ELF-1 (cell line): ENCODE measurements around the gene MUC12.
A peak's percentile ranks its signal among the peaks of the same experiment; 100 is the strongest.
"Not testable (repeated sequence)": the region's sequence is repeated elsewhere in the genome, so short reads cannot be mapped to it uniquely, and the experiment has no call there.

Source experiments
- DNase-seq: peaks from one replicate; pipeline ENCODE4 v3.0.0-alpha.2; 2016; ENCODE audit warnings: low read depth, low spot score

MUC12 gene, protein sequence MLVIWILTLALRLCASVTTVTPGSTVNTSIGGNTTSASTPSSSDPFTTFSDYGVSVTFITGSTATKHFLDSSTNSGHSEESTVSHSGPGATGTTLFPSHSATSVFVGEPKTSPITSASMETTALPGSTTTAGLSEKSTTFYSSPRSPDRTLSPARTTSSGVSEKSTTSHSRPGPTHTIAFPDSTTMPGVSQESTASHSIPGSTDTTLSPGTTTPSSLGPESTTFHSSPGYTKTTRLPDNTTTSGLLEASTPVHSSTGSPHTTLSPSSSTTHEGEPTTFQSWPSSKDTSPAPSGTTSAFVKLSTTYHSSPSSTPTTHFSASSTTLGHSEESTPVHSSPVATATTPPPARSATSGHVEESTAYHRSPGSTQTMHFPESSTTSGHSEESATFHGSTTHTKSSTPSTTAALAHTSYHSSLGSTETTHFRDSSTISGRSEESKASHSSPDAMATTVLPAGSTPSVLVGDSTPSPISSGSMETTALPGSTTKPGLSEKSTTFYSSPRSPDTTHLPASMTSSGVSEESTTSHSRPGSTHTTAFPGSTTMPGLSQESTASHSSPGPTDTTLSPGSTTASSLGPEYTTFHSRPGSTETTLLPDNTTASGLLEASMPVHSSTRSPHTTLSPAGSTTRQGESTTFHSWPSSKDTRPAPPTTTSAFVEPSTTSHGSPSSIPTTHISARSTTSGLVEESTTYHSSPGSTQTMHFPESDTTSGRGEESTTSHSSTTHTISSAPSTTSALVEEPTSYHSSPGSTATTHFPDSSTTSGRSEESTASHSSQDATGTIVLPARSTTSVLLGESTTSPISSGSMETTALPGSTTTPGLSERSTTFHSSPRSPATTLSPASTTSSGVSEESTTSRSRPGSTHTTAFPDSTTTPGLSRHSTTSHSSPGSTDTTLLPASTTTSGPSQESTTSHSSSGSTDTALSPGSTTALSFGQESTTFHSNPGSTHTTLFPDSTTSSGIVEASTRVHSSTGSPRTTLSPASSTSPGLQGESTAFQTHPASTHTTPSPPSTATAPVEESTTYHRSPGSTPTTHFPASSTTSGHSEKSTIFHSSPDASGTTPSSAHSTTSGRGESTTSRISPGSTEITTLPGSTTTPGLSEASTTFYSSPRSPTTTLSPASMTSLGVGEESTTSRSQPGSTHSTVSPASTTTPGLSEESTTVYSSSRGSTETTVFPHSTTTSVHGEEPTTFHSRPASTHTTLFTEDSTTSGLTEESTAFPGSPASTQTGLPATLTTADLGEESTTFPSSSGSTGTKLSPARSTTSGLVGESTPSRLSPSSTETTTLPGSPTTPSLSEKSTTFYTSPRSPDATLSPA (N-terminal part only)

DNA sequence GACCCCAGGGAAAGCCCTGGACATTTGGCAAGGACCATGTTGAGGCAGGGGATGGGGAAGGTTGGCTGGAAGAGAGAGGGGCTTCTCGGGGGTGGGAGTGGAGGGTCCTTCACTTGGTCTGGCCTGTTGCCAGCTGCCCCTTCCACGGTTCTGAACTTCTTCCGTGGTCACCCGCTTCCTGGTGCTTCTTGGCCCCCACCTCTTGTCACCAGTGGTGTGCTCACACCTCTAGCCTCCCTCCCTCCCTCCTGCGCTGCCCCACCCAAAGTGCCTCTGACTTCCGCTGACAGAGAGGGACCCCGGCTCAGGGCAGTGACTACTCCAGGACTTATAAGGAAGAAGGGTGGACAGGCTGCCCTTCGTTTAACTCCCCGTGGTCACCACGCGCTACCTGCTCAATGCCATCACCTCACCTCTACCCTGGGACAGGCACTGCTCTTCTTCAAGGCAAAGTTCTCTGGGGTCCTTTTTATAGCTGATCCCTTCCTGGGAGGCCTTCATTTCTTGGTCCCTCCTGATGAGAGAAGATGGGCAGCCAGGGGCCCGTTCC lies at the start of gene MUC12:
TSS of gene MUC12 (plus strand) at position 500 of the 550 bp plus-strand sequence. CDS start 58 bp downstream, outside the sequence.
- DNase-seq, result no peak

DNA sequence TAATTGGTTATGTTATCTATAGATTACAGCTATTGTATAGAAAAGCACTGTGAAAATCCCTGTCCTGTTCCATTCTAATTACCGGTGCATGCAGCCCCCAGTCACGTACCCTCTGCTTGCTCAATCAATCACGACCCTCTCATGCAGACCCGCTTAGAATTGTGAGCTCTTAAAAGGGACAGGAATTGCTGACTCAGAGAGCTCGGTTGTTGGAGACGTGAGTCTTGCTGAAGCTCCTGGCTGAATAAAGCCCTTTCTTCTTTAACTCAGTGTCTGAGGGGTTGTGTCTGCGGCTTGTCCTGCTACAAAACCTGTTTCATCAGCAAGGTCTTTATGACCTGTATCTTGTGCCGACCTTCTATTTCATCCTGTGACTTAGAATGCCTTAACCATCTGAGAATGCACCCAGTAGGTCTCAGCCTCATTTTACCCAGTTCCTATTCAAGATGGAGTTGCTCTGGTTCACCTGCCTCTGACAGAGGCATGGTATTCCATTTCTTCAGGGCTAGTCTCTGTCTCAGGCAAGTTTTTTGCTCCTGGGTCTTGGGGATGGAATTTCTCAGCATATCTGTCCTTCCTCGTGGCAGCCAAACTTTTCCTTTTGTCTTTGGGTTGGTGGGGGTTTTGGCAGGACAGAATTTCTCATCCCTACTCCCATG lies 49.5 kb upstream of the MUC12 start:
- DNase-seq, result not testable (repeated sequence)

DNA sequence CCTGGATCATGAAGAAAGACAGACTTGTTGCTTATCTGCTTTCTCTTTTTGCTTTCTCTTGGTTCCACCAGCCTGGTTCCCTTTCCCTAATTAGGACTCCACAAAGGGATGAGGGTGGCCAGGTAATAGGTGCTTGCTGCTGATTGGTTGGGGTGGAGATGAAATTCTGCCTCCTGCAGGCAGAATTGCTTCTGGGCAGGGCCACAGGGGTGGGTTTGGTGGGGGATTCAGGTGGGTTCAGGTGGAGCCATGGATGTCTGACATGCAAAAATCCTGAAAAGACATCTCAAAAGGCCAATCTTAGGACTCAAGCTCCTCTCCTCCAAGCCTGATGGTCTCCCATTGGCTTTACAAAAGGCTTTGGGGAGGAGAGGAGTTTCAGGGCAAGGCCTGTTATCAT lies 48.3 kb upstream of the MUC12 start:
- no peak for DNase-seq

DNA sequence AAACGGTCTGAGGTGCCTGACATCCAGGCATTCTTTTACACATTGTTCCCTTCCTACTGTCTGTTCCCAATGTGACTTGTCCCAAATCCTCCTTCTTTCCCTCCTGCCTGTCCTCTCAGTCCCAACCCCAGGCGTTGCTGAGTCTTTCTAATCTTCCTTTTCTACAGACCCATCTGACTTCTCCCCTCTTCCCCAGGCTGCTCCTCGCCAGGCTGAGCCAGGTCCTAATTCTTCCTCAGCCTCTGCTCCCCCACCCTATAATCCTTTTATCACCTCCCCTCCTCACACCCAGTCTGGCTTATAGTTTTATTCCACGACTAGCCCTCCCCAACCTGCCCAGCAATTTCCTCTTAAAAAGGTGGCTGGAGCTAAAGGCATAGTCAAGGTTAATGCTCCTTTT lies 45.7 kb upstream of the MUC12 start:
- DNase-seq, result not testable (repeated sequence)

DNA sequence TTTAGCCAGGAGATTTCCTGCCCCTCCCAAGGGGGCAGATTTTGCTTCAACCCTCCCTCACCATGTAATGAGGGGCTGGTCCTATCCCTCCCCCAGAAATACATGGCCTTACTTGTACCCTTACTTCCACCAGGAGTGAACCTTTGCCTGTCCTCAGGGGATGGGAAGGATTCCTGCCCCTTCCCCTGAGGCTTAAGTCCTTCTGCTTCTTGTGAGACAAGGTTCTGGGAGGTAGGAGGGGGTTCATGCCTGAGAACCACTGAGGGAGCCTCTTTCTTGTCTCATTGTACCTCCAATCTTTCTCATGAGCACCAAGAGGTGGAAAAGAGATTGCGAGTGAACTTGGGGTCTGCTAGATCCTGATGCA lies 39.6 kb upstream of the MUC12 start:
- no peak for DNase-seq

DNA sequence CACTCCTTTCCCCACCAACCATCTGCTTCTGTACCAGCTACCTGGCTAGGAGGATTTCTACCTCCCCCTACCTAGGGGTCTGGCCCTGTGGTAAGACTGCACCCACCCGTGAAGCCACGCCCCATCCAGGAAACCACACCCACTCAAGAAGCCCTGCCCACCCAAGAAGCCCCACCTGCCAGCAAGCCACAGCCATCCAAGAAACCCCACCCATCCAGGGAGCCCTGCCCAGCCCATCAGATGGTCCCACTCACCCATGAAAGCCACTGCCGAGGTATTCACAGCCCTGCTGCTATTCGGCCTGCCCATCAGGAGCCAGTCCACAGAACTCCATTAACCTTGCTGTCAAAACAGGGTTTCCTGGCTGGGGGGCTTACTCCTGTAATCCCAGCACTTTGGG lies 35.6 kb upstream of the MUC12 start:
- DNase-seq, result no peak

DNA sequence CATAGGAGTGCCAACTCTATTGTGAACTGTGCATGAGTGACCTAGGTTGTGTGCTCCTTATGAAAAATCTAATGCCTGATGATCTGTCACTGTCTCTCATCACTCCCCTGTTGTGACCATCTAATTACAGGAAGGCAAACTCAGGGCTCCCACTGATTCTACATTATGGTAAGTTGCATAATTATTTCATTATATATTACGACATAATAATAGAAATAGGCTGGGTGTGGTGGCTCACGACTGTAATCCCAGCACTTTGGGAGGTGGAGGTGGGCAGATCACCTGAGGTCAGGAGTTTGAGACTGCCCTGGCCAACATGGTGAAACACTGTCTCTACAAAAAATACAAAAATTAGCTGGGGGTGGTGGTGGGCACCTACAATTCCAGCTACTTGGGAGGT lies 34.0 kb upstream of the MUC12 start:
- DNase-seq, result not testable (repeated sequence)

DNA sequence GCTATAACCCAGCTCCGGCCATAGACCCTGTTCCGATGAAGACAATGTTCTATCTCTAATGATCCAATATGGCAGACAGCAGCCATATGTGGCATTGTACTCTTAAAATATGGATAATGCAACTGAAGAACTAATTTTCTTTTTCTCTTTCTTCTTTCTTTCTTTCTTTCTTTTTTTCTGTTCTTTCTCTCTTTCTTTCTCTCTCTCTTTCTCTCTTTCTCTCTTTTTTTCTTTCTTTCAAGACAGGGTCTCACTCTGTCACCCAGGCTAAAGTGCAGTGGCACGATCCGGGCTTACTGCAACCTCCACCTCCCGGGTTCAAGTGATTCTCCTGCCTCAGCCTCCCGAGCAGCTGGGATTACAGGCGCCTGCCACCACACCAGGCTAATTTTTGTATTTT lies 33.2 kb upstream of the MUC12 start:
- DNase-seq, result not testable (repeated sequence)

DNA sequence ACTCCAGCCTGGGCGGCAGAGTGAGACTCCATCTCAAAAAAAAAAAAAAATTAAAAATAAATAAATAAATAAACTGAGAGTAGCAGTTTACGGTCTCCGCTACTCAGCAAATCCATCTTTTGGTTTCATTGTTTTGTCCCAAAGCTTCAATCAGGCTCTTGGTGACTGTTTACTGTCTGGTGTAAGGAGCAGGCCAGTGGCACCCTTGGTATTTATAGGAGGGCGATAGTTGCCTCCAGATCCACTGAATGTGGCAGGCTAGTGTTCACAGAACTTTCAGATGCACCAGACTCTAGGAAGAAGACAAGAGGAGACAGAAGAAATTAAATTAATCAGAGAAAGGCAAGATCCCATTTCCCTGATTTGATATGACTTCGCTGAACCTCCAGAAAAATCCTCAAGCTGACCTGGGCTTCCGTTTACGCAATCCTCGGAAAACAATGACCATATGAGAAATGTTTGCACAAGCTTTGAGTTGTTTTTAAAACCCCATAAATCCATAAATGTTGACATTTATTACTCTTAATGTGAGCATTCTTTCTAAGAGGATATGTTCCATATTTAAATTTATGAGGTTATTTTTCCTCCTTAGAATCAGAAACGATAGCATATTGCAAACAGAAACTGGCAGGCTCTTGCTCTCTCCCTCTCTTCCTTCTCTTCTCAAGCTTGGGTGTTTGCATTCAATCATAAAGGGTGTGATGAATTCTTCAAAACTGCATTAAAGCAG lies 27.2 kb upstream of the MUC12 start:
- DNase-seq, result no peak

DNA sequence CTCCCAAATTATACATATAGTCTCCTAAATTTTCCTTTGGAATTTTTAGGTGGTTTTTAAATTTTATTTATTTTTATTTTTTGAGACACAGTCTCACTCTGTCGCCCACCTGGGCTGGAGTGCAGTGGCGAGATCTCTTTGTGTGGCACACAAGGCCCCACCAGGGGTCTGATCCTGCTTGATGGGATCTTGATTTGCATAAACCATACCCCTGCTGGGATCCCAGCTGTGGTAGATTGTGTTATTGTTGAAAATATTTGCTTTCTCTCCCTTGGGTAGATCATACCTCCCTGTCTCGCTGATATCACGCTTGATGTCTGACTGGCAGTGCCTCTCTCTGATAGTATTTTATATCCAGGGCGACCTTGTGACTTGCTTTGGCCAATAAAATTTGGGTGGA lies 25.7 kb upstream of the MUC12 start:
- no peak for DNase-seq

DNA sequence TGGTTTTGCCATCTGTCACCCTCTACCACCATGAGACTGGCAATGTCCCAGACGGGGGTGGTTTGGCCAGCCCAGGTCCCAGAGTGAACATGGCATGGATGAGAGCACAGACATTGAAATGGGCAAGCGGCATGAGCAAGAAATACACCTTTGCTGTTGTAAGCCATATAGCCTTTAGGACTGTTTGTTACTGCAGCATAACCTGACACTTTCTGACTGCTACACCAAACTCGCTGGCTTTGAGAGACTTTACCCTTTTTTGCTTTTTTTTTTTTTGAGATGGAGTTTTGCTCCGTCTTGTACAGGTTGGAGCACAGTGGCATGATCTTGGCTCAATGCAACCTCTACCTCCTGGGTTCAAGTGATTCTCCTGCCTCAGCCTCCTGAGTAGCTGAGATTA lies 25.2 kb upstream of the MUC12 start:
- DNase-seq, result no peak

DNA sequence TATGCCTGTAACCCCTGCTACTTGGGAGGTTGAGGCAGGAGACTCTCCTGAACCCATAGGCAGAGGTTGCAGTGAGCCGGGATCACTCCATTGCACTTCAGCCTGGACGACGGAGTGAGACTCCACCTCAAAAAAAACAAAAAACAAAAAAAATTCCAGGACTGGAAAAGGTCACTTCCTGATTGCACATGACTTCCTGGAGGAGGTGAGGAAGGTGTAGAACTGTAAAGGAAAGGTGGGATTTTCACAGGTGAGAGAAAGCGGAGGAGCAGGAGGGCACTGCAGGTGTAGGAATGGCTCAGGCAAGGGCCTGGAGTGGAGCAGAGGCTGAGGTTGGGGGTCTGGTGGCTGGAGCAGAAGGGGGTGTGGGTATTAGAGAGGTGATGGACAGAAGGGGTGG lies 23.3 kb upstream of the MUC12 start:
- DNase-seq, result no peak

DNA sequence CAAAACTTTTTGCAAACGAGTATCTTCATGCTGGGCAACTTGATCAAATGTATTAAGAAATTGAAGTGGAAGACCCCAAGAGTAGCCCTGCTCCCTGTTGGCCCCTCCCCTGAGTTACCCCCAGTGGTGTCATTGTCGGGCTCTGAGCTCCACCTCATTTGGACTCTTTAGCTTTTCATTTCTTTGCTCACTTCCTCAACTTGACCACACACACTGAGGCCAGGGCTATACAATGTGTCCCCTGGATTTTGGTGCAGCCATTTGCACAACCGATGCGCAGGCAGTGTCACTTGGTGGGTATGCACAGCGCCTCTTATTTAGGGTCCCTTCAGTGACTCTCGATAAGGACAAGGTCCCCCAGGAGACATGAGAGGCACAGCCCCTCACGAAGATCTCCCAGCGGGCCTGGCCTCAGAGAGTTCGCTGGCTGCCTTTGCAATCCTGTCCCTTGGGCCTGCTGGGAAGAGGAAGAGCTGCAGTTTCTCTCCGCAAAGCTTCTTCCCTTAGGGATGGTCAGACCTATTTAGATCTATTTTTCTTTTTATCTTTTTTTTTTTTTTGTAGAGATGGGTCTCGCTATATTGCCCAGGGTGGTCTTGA lies 22.5 kb upstream of the MUC12 start:
- no peak for DNase-seq

DNA sequence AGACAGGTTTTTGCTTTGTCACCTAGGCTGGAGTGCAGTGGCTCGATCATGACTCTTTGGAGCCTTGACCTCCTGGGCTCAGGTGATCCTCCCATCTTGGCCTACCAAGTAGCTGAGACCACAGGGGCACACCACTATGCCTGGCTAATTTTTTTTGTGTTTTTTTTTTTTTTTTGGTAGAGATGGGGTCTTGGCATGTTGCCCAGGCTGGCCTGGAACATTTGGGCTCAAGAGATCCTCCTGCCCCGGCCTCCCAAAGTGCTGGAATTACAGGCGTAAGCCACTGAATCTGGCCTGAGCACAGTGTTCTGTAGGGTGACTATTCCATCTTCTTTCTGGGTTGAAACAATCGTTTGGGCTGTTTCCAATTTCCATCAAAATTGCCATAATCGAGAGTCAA lies 21.6 kb upstream of the MUC12 start:
- no peak for DNase-seq

DNA sequence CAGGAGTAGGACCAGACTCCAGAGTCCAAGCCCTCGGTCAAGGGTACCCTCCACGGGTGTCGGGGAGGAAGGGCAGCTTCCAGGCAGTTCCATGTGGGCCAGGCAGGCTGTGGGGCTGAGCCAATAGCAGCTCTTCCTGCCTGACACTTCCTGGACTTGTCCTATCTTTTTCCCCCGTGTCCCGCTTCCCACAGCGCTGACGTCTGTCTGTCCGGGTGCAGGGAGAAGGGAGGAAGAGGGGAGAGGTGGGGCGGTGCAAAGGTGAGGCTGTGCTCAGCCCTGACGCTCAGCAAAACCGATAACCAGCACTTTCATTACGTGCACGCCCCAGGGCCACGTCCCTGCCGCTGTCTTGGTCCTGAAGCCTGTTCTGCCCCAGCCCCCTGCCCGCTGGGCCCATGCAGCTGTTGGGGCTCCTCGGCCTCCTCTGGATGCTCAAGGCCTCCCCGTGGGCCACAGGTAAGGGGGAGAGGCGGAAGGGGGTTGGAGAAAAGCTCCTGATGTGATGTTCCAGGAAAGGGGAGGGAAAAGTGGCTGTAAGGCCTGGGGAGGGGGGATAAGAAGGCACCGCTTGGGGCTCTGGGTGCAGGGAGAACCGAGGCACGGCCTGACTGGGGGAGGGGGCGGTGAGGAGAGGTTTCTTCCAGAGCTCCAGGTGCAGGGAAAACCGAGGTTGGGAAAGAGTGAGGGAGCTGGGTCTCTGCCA lies 20.0 kb upstream of the MUC12 start, which contains the start of gene MUC3A:
TSS of gene MUC3A (plus strand) at position 308 of the 706 bp plus-strand sequence. CDS start at position 399, 91 bp downstream.
- peak; percentile 53 for DNase-seq

DNA sequence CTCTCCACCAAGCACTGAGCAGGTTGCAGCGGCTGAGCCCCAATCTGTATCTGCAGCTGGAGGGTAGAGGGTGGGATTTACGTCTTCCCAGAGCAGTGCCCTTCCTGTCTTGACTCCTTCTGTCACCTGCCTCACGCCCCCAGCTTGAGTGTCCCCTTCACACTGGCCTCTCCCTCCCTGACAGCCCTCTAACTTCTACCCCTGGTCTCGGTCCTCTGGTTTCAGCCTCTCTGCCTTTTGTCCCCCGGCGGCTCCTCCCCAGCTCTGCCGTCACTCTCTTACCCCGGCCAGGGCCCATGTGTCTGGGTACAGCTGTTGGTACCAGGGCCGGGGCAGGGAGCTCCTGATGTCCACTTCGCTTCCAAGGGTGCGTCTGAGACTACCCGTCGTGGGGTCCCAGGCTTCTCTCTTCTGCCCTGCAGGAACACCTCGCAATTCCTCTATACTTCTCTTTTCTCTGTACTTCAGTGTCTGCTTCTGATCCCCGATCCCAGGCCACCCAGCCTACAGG lies 19.4 kb upstream of the MUC12 start:
- no peak for DNase-seq

DNA sequence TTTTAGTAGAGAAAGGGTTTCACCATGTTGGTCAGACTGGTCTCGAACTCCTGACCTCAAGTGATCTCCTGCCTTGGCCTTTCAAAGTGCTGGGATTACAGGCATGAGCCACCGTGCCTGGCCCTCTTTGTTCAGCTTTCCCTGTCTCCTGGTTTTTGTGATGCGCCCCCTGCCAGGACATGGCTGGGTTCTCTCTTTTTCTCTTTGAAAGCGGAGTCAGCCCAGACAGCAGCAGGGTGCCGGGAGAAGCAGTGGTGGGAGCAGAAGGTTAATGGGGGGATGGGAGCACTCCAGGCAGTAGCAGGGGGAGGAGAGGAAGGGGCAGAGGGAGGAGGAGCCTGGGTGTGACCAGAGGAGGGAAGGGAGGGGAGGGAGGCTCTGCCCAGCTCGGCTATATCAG lies 18.2 kb upstream of the MUC12 start:
- DNase-seq, result peak; percentile 93

DNA sequence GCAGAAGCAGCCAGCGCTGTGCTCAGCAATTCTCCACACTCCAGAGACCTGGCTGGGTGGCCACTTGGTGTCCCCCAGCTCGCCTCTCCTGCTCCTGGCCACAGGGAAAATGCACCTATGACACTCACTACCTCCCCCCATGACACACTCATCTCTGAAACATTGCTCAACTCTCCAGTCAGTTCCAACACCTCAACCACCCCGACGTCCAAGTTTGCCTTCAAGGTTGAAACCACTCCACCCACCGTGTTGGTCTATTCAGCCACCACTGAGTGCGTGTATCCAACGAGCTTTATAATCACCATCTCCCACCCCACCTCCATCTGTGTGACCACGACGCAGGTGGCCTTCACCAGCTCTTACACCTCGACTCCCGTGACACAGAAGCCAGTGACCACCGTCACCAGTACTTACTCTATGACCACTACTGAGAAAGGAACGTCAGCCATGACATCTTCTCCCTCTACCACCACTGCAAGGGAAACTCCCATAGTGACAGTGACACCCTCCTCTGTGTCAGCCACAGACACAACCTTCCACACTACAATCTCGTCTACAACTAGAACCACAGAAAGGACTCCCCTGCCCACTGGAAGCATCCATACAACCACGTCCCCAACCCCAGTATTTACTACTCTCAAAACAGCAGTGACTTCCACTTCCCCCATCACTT lies 17.3 kb upstream of the MUC12 start:
- no peak for DNase-seq
